MM.1S (cell line): Measurements from ENCODE around the gene TNIK.

ENCODE experiments used
- DNase-seq: peaks from one replicate; pipeline ENCODE4 v3.0.0-alpha.2; 2015
- H2AFZ ChIP-seq: fragments of 300-600 bp; sonication (generic); 2 replicates; pipeline ENCODE4 v1.6.0; 2016; ENCODE audit warnings: antibody characterized with exemption, low read length
- H3F3A ChIP-seq: fragments of 300-600 bp; sonication (generic); 2 replicates; pipeline ENCODE4 v1.6.1; 2016; ENCODE audit warnings: mild to moderate bottlenecking, antibody characterized with exemption, low read length, moderate library complexity, mixed read lengths; ENCODE audit not compliant: insufficient read depth
- H3K27ac ChIP-seq: fragments of 300-600 bp; sonication (generic); 2 replicates; pipeline ENCODE4 v1.5.1; 2016; ENCODE audit warnings: mild to moderate bottlenecking, low read length
- H3K27me3 ChIP-seq: fragments of 300-600 bp; sonication (generic); replicated peaks from 2 replicates; pipeline ENCODE4 v1.6.0; 2016; ENCODE audit warnings: low read length; ENCODE audit not compliant: insufficient read depth
- H3K36me3 ChIP-seq: fragments of 300-600 bp; sonication (generic); replicated peaks from 2 replicates; pipeline ENCODE4 v1.6.1; 2016; ENCODE audit warnings: mild to moderate bottlenecking, low read length, mixed read lengths; ENCODE audit not compliant: insufficient read depth
- H3K4me1 ChIP-seq: fragments of 300-600 bp; sonication (generic); 2 replicates; pipeline ENCODE4 v1.6.1; 2016; ENCODE audit warnings: low read length, mixed read lengths
- H3K4me2 ChIP-seq: fragments of 300-600 bp; sonication (generic); 2 replicates; pipeline ENCODE4 v1.6.0; 2016; ENCODE audit warnings: low read depth, low read length
- H3K4me3 ChIP-seq: fragments of 300-600 bp; sonication (generic); 2 replicates; pipeline ENCODE4 v1.5.1; 2016; ENCODE audit warnings: low read length, mixed read lengths
- H3K79me2 ChIP-seq: fragments of 300-600 bp; sonication (generic); 2 replicates; pipeline ENCODE4 v1.6.1; 2016; ENCODE audit warnings: mixed run types, low read length, mixed read lengths
- H3K9ac ChIP-seq: fragments of 300-600 bp; sonication (generic); 2 replicates; pipeline ENCODE4 v1.6.1; 2016; ENCODE audit warnings: low read length, mixed read lengths
- H3K9me2 ChIP-seq: fragments of 300-600 bp; sonication (generic); replicated peaks from 2 replicates; pipeline ENCODE4 v1.6.1; 2016; ENCODE audit warnings: mild to moderate bottlenecking, low read length, mixed read lengths; ENCODE audit not compliant: insufficient read depth
- H3K9me3 ChIP-seq: fragments of 300-600 bp; sonication (generic); replicated peaks from 2 replicates; pipeline ENCODE4 v1.6.1; 2016; ENCODE audit warnings: mild to moderate bottlenecking, low read length, mixed read lengths; ENCODE audit not compliant: insufficient read depth
- H4K20me1 ChIP-seq: fragments of 300-600 bp; sonication (generic); 2 replicates; pipeline ENCODE4 v1.6.1; 2016; ENCODE audit warnings: mild to moderate bottlenecking, low read length, moderate library complexity, mixed read lengths; ENCODE audit not compliant: insufficient read depth
- EZH2 ChIP-seq: fragments of 300-600 bp; sonication (generic); optimal IDR thresholded peaks from 2 replicates; pipeline ENCODE3; 2017; ENCODE audit warnings: low read depth, mild to moderate bottlenecking, antibody characterized with exemption, low read length, mixed read lengths
- EZH2phosphoT487 ChIP-seq: fragments of 300-600 bp; sonication (generic); IDR thresholded peaks from 2 replicates; pipeline ENCODE4 v1.6.1; 2018; ENCODE audit warnings: antibody characterized with exemption, low read length
- TF ChIP-seq, protein P1 (sequence below): fragments of 300-600 bp; sonication (generic); IDR thresholded peaks from 2 replicates; pipeline ENCODE4 v1.5.1; 2016; ENCODE audit warnings: antibody characterized with exemption, low read length, mixed read lengths

The TNIK gene

DNA sequence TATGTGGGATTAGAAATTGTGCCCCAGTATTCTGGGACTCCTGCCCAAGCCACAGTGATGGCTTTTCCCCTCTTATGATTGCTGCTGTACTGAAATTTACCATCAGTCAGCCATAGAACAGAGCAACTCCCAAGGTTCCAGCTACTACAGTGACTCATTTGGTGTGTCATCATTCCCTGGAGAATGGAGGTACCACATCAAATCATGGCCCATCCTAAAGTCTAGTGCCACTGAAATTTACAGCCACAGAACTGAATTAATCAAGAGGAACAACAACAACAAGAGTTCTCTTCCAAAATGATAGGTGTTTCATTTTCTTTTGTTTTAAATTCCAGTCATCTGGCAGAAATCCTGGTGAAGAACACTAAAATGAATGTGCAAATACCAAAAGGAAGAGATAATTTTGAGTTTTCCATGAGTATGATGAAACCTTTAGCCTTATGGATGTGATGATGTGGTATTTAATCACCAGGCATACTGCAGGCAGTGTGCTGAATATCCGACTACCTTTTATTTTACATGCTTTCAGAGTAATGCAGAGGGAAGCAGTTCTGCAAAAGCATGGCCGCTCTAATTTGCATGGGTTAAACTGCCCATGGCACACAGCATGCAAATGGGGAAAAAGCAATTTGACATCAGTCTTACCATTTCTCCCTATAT is 358.1 kb downstream of the TNIK start:
- no peaks in the 10 kb centered on the region for H3K79me2 ChIP-seq
- TF ChIP-seq EZH2: no peak
- TF ChIP-seq, protein P1, sequence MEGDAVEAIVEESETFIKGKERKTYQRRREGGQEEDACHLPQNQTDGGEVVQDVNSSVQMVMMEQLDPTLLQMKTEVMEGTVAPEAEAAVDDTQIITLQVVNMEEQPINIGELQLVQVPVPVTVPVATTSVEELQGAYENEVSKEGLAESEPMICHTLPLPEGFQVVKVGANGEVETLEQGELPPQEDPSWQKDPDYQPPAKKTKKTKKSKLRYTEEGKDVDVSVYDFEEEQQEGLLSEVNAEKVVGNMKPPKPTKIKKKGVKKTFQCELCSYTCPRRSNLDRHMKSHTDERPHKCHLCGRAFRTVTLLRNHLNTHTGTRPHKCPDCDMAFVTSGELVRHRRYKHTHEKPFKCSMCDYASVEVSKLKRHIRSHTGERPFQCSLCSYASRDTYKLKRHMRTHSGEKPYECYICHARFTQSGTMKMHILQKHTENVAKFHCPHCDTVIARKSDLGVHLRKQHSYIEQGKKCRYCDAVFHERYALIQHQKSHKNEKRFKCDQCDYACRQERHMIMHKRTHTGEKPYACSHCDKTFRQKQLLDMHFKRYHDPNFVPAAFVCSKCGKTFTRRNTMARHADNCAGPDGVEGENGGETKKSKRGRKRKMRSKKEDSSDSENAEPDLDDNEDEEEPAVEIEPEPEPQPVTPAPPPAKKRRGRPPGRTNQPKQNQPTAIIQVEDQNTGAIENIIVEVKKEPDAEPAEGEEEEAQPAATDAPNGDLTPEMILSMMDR: no peak
- no peak for TF ChIP-seq EZH2phosphoT487
- no peaks in the 10 kb centered on the region for H3F3A ChIP-seq
- no peaks in the 10 kb centered on the region for H3K9me2 ChIP-seq
- H3K4me1 ChIP-seq: no peaks in the 10 kb centered on the region
- H3K4me3 ChIP-seq: no peak overlapping the region
- H4K20me1 ChIP-seq: no peaks in the 10 kb centered on the region
- H3K4me2 ChIP-seq: no peak overlapping the region
- no peak for DNase-seq
- H3K36me3 ChIP-seq: no peaks in the 10 kb centered on the region
- H3K27ac ChIP-seq: no peak overlapping the region
- H2AFZ ChIP-seq: no peak overlapping the region
- H3K9ac ChIP-seq: no peak overlapping the region
- no peaks in the 10 kb centered on the region for H3K27me3 ChIP-seq
- H3K9me3 ChIP-seq: no peaks in the 10 kb centered on the region

DNA sequence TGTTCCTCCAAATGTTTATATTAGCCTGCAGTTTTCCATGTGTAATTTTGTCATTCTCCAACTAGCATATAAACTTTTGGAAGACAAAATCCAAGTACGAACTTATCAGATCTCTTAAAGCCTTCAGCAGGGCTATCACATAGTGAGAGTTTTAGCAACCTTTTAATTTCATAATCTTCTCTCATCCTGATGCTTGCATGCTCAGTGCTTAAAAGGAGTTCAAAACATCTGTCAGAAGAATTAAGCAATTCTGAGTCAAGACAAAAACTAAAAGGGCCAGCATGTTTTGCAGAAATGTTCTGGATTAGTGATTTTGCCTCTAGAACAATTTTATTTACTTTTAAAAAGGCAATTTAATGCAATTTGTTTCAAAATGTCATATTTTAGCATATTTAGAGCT is 360.3 kb downstream of the TNIK start:
- Histone ChIP-seq H3K79me2 (no peaks in the 10 kb centered on the region), H3K9me3 (no peaks in the 10 kb centered on the region), H2AFZ (no peak overlapping the region), H3K27me3 (no peaks in the 10 kb centered on the region), H3K4me3 (no peak overlapping the region), H3K27ac (no peak overlapping the region), H3K36me3 (no peaks in the 10 kb centered on the region), H4K20me1 (no peaks in the 10 kb centered on the region), H3F3A (no peaks in the 10 kb centered on the region), H3K4me1 (no peaks in the 10 kb centered on the region), H3K9me2 (no peaks in the 10 kb centered on the region), H3K9ac (no peak overlapping the region), H3K4me2 (no peak overlapping the region)
- no peak for DNase-seq
- TF ChIP-seq, protein P1: no peak

DNA sequence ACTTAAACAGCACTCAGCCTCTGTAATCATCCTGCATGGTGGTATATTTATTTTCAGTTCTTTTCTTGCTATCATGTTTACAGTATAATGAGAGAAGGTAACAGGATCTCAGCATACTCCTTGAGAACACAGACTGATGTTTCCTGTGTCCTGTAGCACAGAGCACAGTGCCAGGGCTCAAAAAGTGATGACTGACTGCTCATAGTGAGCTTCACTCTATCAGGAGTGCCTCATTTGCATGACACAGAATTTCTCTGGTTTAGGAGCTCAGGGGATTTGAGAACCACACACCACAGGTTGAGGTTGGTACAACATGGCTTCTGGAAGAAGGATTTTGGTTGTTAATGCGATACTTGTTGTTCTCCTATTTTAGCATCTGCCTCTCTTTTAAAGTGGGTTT is 365.1 kb downstream of the TNIK start:
- H3K4me2 ChIP-seq: no peak overlapping the region
- no peaks in the 10 kb centered on the region for H3K36me3 ChIP-seq
- H3F3A ChIP-seq: no peaks in the 10 kb centered on the region
- no peak overlapping the region for H3K27ac ChIP-seq
- no peaks in the 10 kb centered on the region for H3K27me3 ChIP-seq
- H3K9me2 ChIP-seq: no peaks in the 10 kb centered on the region
- H2AFZ ChIP-seq: no peak overlapping the region
- H3K9me3 ChIP-seq: no peaks in the 10 kb centered on the region
- no peak for TF ChIP-seq EZH2phosphoT487
- TF ChIP-seq EZH2: no peak
- TF ChIP-seq, protein P1: no peak
- no peak overlapping the region for H3K9ac ChIP-seq
- no peaks in the 10 kb centered on the region for H3K79me2 ChIP-seq
- H3K4me1 ChIP-seq: no peaks in the 10 kb centered on the region
- peak; percentile 56 for DNase-seq
- H3K4me3 ChIP-seq: no peak overlapping the region
- H4K20me1 ChIP-seq: no peaks in the 10 kb centered on the region
